RWPE2 (cell line): ENCODE measurements around the gene LYPD6.

Experiments used
- ATAC-seq: fragments of 200-7000 bp; cut with Tn5 transposase; 3 replicates; pipeline ENCODE4 v1.9.1; 2021; ENCODE audit warnings: low read depth
- DNase-seq: peaks from one replicate; pipeline ENCODE4 v3.0.0-alpha.2; 2020; ENCODE audit warnings: low spot score
- H3K27ac ChIP-seq: fragments of 450-650 bp; 2 replicates; pipeline ENCODE4 v1.5.1; 2017; ENCODE audit warnings: mild to moderate bottlenecking; ENCODE audit not compliant: poor library complexity, severe bottlenecking
- H3K27me3 ChIP-seq: fragments of 250-450 bp; sonication (Bioruptor Pico); 2 replicates; pipeline ENCODE4 v1.5.1; 2021; ENCODE audit warnings: mild to moderate bottlenecking, moderate library complexity; ENCODE audit not compliant: insufficient read depth, poor library complexity, severe bottlenecking
- H3K36me3 ChIP-seq: fragments of 250-450 bp; sonication (Bioruptor Pico); 2 replicates; pipeline ENCODE4 v1.5.1; 2020; ENCODE audit warnings: low read depth, mild to moderate bottlenecking, moderate library complexity
- H3K4me1 ChIP-seq: fragments of 250-450 bp; sonication (Bioruptor Pico); 2 replicates; pipeline ENCODE4 v1.5.1; 2021; ENCODE audit warnings: mild to moderate bottlenecking, moderate library complexity; ENCODE audit not compliant: insufficient read depth, poor library complexity, severe bottlenecking
- H3K4me3 ChIP-seq: fragments of 250-450 bp; sonication (Bioruptor Pico); 2 replicates; pipeline ENCODE4 v1.5.1; 2021; ENCODE audit warnings: mild to moderate bottlenecking, moderate library complexity; ENCODE audit not compliant: severe bottlenecking
- H3K9me3 ChIP-seq: fragments of 250-450 bp; sonication (Bioruptor Pico); 2 replicates; pipeline ENCODE4 v1.5.1; 2021; ENCODE audit warnings: mild to moderate bottlenecking, moderate library complexity; ENCODE audit not compliant: severe bottlenecking
- TF ChIP-seq, protein P1 (sequence below): fragments of 450-650 bp; IDR thresholded peaks from one replicate; pipeline ENCODE4 v1.5.1; 2017; ENCODE audit warnings: mild to moderate bottlenecking, moderate library complexity; ENCODE audit not compliant: poor library complexity, severe bottlenecking

LYPD6 gene

DNA sequence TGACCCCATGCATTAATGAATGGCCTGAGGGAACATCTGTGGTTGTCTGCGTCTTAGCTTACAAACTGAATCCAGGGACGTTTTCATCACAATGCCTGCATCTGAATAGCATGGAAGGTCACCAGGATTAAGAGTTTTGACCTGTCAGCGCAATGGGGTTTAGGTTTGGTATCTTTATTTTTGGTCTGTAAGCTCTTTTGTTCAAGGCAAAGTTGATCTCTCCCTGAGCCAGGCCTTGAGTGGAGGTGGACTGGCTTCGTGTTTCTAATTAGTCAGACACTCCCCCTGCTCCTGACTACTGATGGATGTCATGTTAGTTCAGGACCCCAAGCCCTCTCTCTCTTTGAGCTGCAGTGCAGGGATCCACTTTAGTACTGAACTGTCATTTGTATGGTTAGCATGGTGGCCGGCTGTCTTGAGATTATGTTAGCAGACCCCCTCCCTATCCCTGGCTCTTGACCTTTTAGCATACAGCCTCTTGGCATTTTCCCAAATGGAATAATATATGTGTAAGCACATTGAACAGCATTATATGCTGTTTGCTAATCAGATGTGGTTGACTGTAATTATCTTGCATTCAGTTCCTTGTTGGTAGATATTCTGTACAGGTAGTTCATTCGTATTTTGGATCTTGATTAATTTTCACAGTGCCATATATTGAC lies 59.2 kb downstream of the LYPD6 start:
- H3K27ac ChIP-seq = no peak overlapping the region
- DNase-seq (no peak), ATAC-seq (no peak)
- no peaks in the 10 kb centered on the region for H3K36me3 ChIP-seq
- H3K4me3 ChIP-seq = no peak overlapping the region
- TF ChIP-seq, protein P1, sequence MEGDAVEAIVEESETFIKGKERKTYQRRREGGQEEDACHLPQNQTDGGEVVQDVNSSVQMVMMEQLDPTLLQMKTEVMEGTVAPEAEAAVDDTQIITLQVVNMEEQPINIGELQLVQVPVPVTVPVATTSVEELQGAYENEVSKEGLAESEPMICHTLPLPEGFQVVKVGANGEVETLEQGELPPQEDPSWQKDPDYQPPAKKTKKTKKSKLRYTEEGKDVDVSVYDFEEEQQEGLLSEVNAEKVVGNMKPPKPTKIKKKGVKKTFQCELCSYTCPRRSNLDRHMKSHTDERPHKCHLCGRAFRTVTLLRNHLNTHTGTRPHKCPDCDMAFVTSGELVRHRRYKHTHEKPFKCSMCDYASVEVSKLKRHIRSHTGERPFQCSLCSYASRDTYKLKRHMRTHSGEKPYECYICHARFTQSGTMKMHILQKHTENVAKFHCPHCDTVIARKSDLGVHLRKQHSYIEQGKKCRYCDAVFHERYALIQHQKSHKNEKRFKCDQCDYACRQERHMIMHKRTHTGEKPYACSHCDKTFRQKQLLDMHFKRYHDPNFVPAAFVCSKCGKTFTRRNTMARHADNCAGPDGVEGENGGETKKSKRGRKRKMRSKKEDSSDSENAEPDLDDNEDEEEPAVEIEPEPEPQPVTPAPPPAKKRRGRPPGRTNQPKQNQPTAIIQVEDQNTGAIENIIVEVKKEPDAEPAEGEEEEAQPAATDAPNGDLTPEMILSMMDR = no peak
- no peaks in the 10 kb centered on the region for H3K9me3 ChIP-seq
- H3K4me1 ChIP-seq = no peaks in the 10 kb centered on the region
- no peaks in the 10 kb centered on the region for H3K27me3 ChIP-seq

DNA sequence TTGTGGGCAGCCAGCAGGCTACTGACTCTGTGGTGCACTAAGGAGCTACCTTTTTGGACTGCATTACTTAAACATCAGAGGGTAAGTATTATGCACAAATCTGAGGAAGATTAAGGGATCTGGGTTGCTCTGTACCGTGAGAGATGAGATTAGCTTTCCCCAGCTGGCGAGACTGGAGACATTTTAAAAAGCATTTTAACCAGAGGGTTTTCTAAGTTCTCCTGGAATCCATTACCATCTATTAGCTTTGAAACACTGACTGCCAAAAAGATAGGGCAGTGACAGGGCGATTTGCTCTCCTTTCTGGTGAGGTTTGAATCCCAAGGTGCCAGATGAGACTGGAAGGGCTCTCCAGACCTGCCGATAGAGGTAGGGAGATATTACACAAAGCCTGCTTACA lies 63.2 kb downstream of the LYPD6 start:
- H3K27me3 ChIP-seq = no peaks in the 10 kb centered on the region
- H3K27ac ChIP-seq = no peak overlapping the region
- no peaks in the 10 kb centered on the region for H3K4me1 ChIP-seq
- TF ChIP-seq, protein P1 = no peak
- no peak overlapping the region for H3K4me3 ChIP-seq
- no peaks in the 10 kb centered on the region for H3K9me3 ChIP-seq
- no peak for DNase-seq
- no peaks in the 10 kb centered on the region for H3K36me3 ChIP-seq
- ATAC-seq = no peak

DNA sequence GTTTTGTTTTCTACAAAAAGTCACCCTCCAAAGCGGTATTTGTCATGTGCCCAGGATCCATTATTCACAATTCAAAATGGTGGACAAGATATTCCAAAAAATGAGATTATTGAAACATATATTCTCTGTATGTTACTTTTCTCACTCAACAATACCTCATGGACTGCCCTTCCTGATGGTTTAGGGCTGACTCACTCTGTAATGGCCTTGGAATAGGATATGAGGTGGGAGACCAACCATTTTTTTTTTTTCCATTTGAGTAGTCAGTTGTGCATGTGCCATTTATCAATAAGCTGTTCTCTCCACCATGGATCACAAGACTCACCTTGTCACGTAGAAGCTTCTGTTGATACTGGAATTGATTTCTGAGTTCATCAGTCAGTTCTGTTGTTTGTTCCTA lies 64.5 kb downstream of the LYPD6 start:
- Histone ChIP-seq H3K27me3 (no peaks in the 10 kb centered on the region), H3K36me3 (no peaks in the 10 kb centered on the region), H3K4me1 (no peaks in the 10 kb centered on the region), H3K9me3 (no peaks in the 10 kb centered on the region), H3K4me3 (no peak overlapping the region), H3K27ac (no peak overlapping the region)
- TF ChIP-seq, protein P1 = no peak
- DNase-seq = no peak
- ATAC-seq = no peak

DNA sequence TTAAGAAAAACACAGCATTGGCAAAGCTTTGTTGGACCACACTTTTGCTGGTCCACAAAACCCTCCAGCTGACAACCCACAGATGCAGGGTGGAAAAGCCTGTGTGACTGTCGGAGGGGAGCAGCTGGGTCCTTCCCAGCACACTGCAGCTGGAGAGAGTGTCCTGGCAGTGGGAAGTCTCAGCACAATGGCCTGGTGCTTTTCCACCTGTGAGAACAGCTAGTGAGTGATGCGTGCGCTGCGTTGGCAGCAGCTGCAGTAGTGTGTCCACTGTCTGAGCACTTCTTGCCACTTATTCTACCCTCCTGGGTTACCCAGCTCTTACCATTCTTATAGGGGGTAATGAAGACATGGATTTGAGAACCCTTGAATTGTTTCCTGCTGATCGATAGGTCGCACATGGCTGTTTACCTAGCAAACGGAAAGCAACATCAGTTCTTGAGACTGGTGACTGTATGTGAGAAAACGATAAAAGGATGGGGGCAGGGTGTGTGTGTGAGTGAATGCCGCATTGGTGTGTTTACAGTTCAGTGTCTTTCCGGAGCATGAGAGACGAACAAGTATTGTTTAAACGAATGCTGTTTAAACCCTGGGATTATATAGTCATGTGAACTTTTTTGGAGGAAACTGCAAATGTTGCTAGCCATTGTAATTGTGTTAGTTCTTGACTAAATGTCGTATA lies 69.7 kb downstream of the LYPD6 start:
- H3K36me3 ChIP-seq = no peaks in the 10 kb centered on the region
- DNase-seq = no peak
- TF ChIP-seq, protein P1 = no peak

DNA sequence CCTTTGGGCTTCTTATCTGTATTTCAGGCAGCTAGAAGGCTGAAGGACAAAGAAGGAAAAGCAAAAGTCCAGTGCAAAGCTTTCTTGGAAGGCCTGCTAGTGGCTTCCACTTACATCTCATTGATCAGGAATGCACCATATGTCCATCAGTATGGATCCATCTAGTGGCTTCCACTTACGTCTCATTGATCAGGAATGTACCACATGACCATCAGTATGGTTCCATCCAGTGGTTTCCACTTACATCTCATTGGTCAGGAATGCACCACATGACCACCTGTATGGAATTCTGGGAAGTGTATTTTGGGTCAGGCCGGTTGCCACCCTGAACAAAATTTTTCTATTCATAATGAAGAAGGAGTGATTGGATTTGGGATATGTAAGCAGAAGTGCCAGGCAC lies 70.6 kb downstream of the LYPD6 start:
- no peaks in the 10 kb centered on the region for H3K4me1 ChIP-seq
- no peaks in the 10 kb centered on the region for H3K36me3 ChIP-seq
- TF ChIP-seq, protein P1 = no peak
- ATAC-seq = no peak
- no peak for DNase-seq
- H3K4me3 ChIP-seq = no peak overlapping the region
- H3K9me3 ChIP-seq = no peaks in the 10 kb centered on the region
- H3K27me3 ChIP-seq = no peaks in the 10 kb centered on the region
- H3K27ac ChIP-seq = no peak overlapping the region

More for the DNA sequence above, 69.7 kb downstream of the LYPD6 start:
- Histone ChIP-seq H3K4me3 (no peak overlapping the region), H3K27ac (no peak overlapping the region), H3K4me1 (no peaks in the 10 kb centered on the region), H3K27me3 (no peaks in the 10 kb centered on the region), H3K9me3 (no peaks in the 10 kb centered on the region)
- ATAC-seq = no peak
